NCI-H345 (cell line): ENCODE measurements around the gene RHBDF2.
"Not testable (repeated sequence)": the region's sequence is repeated elsewhere in the genome, so short reads cannot be mapped to it uniquely, and the experiment has no call there.

Experiments
- DNase-seq: peaks from one replicate; lab custom pipeline; 2025; lab: John Stamatoyannopoulos, UW

The RHBDF2 gene

GRCh38 chr17:76524598-76525512, 23.6 kb upstream of the RHBDF2 start:
- DNase-seq = no peak

GRCh38 chr17:76523084-76524037, 22.1 kb upstream of the RHBDF2 start:
- DNase-seq = peak; percentile 82

GRCh38 chr17:76521683-76522082, 20.5 kb upstream of the RHBDF2 start:
- DNase-seq = not testable (repeated sequence)

- no peak for DNase-seq
Observed at GRCh38 chr17:76521262-76521661, 20.0 kb upstream of the RHBDF2 start.

GRCh38 chr17:76519048-76519966, 18.1 kb upstream of the RHBDF2 start:
- DNase-seq = no peak

- no peak for DNase-seq
Observed at GRCh38 chr17:76517638-76518038, 16.4 kb upstream of the RHBDF2 start.

GRCh38 chr17:76515274-76515949, 14.2 kb upstream of the RHBDF2 start:
- no peak for DNase-seq

GRCh38 chr17:76514355-76514754, 13.1 kb upstream of the RHBDF2 start:
- not testable (repeated sequence) for DNase-seq

- no peak for DNase-seq
Observed at GRCh38 chr17:76513306-76513692, 12.1 kb upstream of the RHBDF2 start.

GRCh38 chr17:76512366-76513305, 11.4 kb upstream of the RHBDF2 start:
- no peak for DNase-seq

GRCh38 chr17:76511668-76512365, 10.6 kb upstream of the RHBDF2 start:
- DNase-seq = no peak

GRCh38 chr17:76510831-76511244, 9.6 kb upstream of the RHBDF2 start:
- DNase-seq = no peak

GRCh38 chr17:76508472-76509063, 7.3 kb upstream of the RHBDF2 start:
- not testable (repeated sequence) for DNase-seq

- DNase-seq = peak; percentile 74
Observed at GRCh38 chr17:76506408-76507345, 5.5 kb upstream of the RHBDF2 start.

GRCh38 chr17:76504117-76504516, 2.9 kb upstream of the RHBDF2 start:
- DNase-seq = no peak

GRCh38 chr17:76502341-76503211, 1.4 kb upstream of the RHBDF2 start:
- no peak for DNase-seq
